HPDE6-E6E7 (cell line): ENCODE results near the gene POFUT2.

Source experiments
- DNase-seq: peaks from one replicate; pipeline ENCODE4 v3.0.0; 2011; ENCODE audit warnings: missing footprints; ENCODE audit errors: extremely low spot score

The POFUT2 gene

DNA sequence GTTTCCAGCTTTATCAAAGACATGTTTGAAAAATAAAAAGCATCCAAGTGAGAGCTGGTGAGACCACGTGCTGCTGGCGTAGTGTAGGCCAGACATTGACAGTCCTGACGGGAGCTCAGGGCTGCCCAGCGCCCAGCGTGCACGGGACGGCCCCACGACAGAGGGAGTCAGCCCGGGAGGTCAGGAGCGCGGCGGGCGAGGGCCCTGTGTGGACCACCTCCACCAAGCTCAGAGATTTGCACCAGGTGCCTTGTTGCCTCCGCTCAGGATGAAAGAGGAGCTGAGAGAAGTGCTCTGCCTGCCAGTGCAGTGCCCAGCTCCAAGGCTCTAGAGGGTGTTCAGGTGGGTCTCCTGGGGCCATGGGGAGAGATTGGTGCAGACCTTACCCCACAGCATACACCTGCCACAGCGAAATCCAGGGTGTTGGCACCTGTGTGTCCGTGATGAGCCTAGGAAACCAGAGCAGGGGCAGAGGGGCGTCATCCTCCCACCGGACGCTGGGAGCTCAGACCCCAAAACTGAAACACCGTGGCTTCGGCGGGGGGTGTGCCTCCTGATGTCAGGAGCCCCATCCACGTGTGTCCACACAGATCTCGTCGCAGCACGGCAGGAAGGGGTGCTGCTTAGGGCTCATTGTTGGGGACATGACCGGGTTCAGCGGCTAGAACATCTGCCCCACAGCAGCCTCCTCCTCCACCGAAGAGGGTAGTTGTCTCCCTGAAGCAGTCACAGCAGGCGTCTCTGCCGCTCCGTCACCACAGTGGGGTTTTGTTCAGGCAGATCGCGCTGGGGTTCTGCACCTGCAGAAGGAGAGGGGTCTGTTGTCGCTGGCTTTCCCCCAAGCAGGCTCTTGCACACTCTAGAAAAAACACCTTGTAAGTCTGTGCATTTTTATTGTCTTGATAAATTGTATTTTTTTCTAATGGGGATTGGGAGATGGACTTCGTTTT, 64.2 kb downstream of the POFUT2 start:
- DNase-seq, result no peak

- no peak for DNase-seq
Observed at GRCh38 chr21:45222001-45222400, 65.7 kb downstream of the POFUT2 start.

DNA sequence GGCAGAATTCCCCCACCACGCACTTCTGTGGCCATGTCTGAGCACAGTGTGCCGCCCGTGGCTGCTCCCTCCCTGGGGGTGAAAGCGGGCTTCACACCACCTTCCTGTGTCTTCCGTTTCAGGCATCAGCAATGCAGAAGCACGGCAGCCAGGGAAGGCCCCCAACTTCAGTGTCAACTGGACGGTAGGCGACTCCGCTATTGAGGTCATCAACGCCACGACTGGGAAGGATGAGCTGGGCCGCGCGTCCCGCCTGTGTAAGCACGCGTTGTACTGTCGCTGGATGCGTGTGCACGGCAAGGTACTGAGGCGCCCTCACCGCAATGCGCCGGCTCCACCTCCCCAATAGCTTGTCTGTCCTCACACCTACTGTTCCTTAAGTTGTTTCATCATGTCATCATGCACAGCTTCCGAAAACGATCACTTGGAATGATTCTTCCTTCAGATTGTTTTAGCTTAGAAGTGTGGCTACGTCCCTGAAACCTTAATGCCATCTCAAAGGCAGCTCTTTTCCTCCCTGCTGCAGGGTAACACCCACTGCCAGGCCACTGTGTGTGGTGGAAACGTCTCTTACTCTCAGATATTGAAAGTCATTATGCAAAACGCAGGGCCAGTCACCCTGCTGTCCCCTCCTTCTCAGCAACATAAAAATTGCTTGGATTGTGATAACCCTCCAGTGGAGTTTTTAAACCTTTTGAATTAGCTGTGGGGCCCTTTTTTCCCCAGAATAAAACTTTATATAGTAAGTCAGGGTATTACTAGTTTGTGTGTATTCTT, 66.8 kb downstream of the POFUT2 start:
- DNase-seq, result no peak

DNA sequence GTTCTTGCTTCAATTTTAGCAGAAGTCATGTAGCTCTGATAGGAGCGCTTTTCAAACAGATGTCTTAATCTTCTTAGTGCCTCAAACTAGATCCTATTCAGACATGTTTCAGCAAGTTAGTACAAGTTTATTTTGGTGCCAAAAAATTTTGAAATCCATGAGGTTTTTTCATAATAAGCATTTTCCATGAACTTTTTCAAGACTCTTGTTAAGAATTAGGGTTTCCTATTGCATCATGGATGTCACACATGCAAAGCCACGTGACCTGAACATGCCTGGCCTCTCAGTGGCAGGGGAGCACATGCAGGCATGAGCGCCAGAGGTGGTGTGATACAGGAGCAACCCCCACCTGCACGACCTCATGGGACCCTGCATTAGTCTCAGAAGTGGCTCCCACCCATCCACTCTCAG, 67.6 kb downstream of the POFUT2 start:
- no peak for DNase-seq

DNA sequence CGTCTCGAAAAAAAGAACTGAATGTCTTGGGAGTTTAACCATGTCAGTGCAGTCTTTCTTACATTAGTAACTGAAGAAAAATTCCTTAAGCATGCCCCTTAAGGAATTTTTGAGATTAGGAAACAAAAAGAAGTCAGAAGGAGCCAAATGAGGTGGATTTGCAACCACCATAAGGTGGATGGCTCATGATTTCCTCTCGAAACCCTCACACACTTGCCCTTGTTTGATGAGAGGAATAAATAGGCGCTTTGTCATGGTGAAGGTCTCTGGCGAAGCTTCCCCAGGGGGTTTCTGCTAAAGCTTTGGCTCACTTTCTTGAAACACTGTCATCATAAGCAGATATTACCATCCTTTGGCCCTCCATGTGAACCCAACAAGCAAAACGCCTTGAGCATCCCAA, 68.2 kb downstream of the POFUT2 start:
- no peak for DNase-seq

- no peak for DNase-seq
Observed at GRCh38 chr21:45217010-45217409, 70.7 kb downstream of the POFUT2 start.

DNA sequence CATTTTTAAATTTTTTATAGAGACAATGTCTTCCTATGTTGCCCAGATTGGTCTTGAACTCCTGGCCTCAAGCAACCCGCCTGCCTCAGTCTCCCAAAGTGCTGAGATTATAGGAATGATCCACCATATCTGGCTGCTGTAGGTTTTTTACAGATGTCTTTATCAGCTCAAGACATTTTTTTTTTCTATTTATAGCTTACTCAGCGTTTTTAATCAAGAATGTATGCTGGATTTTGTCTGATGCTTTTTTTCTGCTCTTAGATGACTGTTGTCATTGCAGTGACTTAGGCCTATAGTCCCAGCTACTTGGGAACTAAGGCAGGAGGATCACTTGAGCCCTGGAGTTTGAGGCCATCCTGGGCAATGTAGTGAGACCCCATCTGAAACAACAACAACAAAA, 72.5 kb downstream of the POFUT2 start:
- no peak for DNase-seq
